BE2C (cell line): Measurements from ENCODE around the gene SGCA.
A peak's percentile ranks its signal among the peaks of the same experiment; 100 is the strongest.

Source experiments
- DNase-seq: peaks from one replicate; pipeline ENCODE4 v3.0.0-alpha.2; 2020
- H3K27me3 ChIP-seq: fragments of 250-450 bp; sonication (Bioruptor Pico); 2 replicates; pipeline ENCODE4 v1.5.1; 2020; ENCODE audit warnings: mild to moderate bottlenecking
- H3K36me3 ChIP-seq: fragments of 250-450 bp; sonication (Bioruptor Pico); 2 replicates; pipeline ENCODE4 v1.5.1; 2020; ENCODE audit warnings: mild to moderate bottlenecking
- H3K4me1 ChIP-seq: fragments of 250-450 bp; sonication (Bioruptor Pico); 2 replicates; pipeline ENCODE4 v1.5.1; 2020
- H3K4me3 ChIP-seq: 2 replicates; pipeline ENCODE4 v1.5.1; 2011; ENCODE audit warnings: low read depth, low read length
- H3K9me3 ChIP-seq: fragments of 250-450 bp; sonication (Bioruptor Pico); 2 replicates; pipeline ENCODE4 v1.5.1; 2020
- TF ChIP-seq, protein P1 (sequence below): IDR thresholded peaks from 2 replicates; pipeline ENCODE4 v1.5.1; 2012; ENCODE audit warnings: mild to moderate bottlenecking, low read depth, low read length

The SGCA gene

DNA sequence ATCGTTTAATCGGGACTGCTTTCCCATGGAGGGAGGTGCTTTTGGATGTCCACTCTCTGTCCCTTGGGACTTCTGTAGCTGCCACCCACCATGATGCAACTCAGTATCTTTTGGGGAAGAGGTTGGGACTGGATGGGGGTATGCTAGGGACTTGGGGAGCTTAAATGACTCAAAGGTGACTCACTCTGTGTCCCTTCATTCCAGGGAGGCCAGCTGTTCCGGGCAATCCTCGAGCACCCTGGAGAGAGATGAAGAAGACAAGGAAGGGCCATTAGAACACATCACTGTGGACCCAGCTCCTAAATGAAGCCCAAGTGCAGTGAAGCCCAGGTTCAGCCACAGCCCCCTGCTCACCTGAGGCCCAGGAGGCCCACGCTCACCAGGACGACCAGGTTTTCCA lies 31.0 kb downstream of the SGCA start:
- H3K27me3 ChIP-seq: peaks cover 9% of the 10 kb centered on the region
- TF ChIP-seq, protein P1, sequence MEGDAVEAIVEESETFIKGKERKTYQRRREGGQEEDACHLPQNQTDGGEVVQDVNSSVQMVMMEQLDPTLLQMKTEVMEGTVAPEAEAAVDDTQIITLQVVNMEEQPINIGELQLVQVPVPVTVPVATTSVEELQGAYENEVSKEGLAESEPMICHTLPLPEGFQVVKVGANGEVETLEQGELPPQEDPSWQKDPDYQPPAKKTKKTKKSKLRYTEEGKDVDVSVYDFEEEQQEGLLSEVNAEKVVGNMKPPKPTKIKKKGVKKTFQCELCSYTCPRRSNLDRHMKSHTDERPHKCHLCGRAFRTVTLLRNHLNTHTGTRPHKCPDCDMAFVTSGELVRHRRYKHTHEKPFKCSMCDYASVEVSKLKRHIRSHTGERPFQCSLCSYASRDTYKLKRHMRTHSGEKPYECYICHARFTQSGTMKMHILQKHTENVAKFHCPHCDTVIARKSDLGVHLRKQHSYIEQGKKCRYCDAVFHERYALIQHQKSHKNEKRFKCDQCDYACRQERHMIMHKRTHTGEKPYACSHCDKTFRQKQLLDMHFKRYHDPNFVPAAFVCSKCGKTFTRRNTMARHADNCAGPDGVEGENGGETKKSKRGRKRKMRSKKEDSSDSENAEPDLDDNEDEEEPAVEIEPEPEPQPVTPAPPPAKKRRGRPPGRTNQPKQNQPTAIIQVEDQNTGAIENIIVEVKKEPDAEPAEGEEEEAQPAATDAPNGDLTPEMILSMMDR: no peak
- H3K9me3 ChIP-seq: no peaks in the 10 kb centered on the region
- no peaks in the 10 kb centered on the region for H3K36me3 ChIP-seq
- DNase-seq: no peak
- H3K4me1 ChIP-seq: peaks cover 3% of the 10 kb centered on the region; the same call in 1 of the 2 replicates
- no peak overlapping the region for H3K4me3 ChIP-seq

DNA sequence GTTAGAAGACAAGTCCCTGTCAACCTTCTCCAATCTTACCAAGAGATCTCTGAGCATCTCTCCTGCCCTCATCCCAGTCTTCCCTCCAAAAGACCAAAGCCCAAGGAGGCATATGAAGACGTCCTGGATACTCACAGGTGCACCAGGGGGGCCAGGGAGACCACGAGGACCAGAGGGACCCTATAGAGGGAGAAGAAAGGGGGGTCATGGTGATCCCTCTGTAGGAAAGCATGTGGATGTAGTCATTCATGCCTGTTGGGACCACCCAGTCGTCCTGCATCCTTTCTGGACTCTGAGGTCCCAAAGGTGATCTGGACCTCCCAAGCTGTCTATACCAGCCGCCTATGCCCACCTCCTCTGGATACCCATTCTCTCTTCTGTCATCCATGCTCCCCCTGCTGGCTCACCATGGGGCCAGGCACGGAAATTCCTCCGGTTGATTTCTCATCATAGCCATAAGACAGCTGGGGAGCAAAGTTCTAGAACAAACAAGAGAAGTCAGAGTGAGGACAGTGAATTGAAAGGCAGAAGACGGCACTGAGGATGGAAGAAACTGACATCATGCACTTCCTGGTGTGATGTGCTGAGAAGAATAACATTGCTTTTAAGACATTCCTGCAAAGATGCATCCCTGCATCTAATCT lies 32.3 kb downstream of the SGCA start:
- TF ChIP-seq, protein P1: peak; percentile 91
- peaks cover 3% of the 10 kb centered on the region; the same call in 1 of the 2 replicates for H3K4me1 ChIP-seq
- H3K36me3 ChIP-seq: no peaks in the 10 kb centered on the region
- no peak overlapping the region for H3K4me3 ChIP-seq
- peaks cover 9% of the 10 kb centered on the region for H3K27me3 ChIP-seq
- no peaks in the 10 kb centered on the region for H3K9me3 ChIP-seq
- peak; percentile 77 for DNase-seq

DNA sequence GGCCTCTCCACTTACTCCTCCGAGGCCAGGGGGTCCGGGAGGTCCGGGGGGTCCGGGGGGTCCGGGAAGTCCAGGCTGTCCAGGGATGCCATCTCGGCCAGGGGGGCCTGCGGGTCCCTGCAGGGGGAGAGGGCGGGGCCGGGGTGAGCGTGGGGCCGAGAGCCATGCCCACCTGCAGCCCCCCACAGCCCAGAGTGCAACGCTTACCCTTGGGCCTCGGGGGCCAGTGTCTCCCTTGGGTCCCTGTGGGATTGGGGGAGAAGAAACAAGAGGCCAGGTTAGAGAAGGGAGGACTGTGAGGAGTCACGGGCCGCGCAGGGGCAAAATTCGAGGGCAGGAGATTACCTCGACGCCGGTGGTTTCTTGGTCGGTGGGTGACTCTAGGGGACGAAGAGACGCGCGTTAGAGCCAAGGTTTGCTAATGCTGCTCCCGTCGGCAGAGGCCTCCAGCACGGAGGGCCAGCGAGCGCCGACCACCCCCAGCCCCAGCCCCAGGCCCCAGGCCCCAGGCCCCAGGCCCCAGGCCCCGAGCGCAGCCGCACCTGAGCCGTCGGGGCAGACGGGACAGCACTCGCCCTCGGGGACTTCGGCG lies 33.5 kb downstream of the SGCA start:
- Histone ChIP-seq H3K4me3 (no peak overlapping the region), H3K4me1 (peaks cover 3% of the 10 kb centered on the region; the same call in 1 of the 2 replicates)

DNA sequence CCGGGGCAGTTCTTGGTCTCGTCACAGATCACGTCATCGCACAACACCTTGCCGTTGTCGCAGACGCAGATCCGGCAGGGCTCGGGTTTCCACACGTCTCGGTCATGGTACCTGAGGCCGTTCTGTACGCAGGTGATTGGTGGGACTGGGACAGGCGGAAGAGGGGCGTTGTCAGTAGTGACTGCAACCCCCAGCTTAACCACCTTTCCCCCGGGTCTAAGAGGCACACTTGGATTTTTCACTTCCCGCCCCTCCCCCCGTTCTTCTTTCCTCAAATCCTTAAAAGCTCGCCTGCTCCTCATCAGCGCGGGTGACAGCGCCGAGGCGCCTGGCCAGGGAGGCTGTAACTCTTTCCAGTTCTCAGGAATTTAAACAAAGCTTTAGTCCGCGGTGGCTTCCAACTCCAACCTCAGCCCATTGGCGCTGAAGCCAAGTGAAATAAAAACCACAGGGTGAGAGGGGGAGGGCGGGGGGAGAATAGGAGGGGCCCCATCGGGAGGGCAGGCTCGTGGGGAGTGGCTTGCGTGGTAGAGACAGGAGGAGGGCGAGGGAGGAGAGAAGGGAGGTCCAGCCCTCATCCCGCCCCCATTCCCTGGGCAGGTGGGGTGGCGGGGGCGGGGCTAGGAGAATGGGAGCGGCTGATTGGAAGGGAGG lies 34.1 kb downstream of the SGCA start:
- H3K27me3 ChIP-seq: peaks cover 9% of the 10 kb centered on the region
- H3K36me3 ChIP-seq: no peaks in the 10 kb centered on the region
- DNase-seq: peak; percentile 58
- TF ChIP-seq, protein P1: no peak
- no peaks in the 10 kb centered on the region for H3K9me3 ChIP-seq
- peak overlapping the region; percentile 21 for H3K4me3 ChIP-seq
- peaks cover 3% of the 10 kb centered on the region; the same call in 1 of the 2 replicates for H3K4me1 ChIP-seq

More for the DNA sequence above, 33.5 kb downstream of the SGCA start:
- no peaks in the 10 kb centered on the region for H3K9me3 ChIP-seq
- no peak for DNase-seq
- no peaks in the 10 kb centered on the region for H3K36me3 ChIP-seq
- H3K27me3 ChIP-seq: peaks cover 9% of the 10 kb centered on the region
- TF ChIP-seq, protein P1: no peak

DNA sequence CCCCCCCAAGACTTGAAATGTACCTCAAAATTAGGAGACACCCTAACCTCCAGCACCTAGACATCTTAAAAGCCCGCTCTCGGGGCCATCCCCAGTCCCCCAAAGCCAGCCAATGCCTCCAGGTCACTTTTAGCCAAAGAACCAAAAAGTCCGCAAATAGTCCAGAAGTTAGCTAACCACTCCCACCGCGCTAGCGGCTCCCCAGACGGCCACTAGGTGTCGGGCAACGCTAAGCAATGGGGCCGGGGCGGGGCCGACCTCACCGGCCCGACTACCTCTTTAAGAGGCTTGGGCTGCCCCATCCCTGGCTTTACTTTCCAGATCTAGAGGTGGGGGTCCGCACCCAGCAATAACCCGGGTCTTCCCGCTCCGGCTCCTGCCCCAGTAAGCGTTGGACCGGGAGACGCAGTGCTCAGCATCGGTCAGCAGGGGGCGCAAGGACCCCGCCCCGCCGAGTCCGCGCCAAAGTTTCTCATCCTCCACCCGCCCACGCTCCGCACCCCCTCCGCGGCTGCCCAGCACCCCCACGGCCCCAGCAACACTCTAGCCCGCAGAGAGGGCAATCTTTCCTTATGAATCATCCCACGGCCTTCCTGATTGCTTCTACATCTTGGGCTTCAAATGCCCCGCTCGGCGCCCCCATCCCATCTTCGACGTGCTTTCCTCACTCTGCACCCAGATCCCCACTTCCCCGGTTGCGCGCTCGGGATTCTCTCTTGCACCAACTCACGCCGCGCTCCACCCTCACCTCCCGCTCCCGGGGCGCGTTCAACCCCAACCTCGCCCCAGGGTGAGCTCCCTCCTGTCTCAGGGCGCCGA lies 34.9 kb downstream of the SGCA start:
- peaks cover 3% of the 10 kb centered on the region; the same call in 1 of the 2 replicates for H3K4me1 ChIP-seq
- peak overlapping the region; percentile 46 for H3K4me3 ChIP-seq
- no peaks in the 10 kb centered on the region for H3K36me3 ChIP-seq
- H3K9me3 ChIP-seq: no peaks in the 10 kb centered on the region
- peak; percentile 86 for DNase-seq
- H3K27me3 ChIP-seq: peaks cover 9% of the 10 kb centered on the region
- TF ChIP-seq, protein P1: peak; percentile 98
